WTC11 (cell line): Measurements from ENCODE around the gene BMS1.

ENCODE experiments used
- ARID4B ChIP-seq: sonication (generic); formaldehyde crosslinking; IDR thresholded peaks from 2 replicates; pipeline ENCODE4 v1.8.0; 2023; ENCODE audit warnings: missing genetic modification reagents, mild to moderate bottlenecking, borderline replicate concordance
- CREB1 ChIP-seq: sonication (generic); formaldehyde crosslinking; IDR thresholded peaks from 2 replicates; pipeline ENCODE4 v1.8.0; 2023; ENCODE audit warnings: mild to moderate bottlenecking, missing genetic modification reagents
- CTCF ChIP-seq: fragments of 200-600 bp; IDR thresholded peaks from 2 replicates; pipeline ENCODE4 v1.8.0; 2022; ENCODE audit warnings: antibody characterized with exemption
- E2F5 ChIP-seq: sonication (generic); formaldehyde crosslinking; IDR thresholded peaks from 2 replicates; pipeline ENCODE4 v1.8.1; 2022; ENCODE audit warnings: mild to moderate bottlenecking, moderate library complexity, missing genetic modification reagents
- ELF4 ChIP-seq: sonication (generic); formaldehyde crosslinking; IDR thresholded peaks from 2 replicates; pipeline ENCODE4 v1.8.1; 2022; ENCODE audit warnings: low read depth, mild to moderate bottlenecking, moderate library complexity, missing genetic modification reagents
- IRF1 ChIP-seq: sonication (generic); formaldehyde crosslinking; IDR thresholded peaks from 2 replicates; pipeline ENCODE4 v1.8.0; 2023; ENCODE audit warnings: missing genetic modification reagents
- MAX ChIP-seq: sonication (generic); formaldehyde crosslinking; IDR thresholded peaks from 2 replicates; pipeline ENCODE4 v1.8.0; 2022; ENCODE audit warnings: mild to moderate bottlenecking, missing genetic modification reagents
- MLX ChIP-seq: sonication (generic); formaldehyde crosslinking; IDR thresholded peaks from 2 replicates; pipeline ENCODE4 v1.8.1; 2023; ENCODE audit warnings: mild to moderate bottlenecking, missing genetic modification reagents, moderate library complexity
- NFYB ChIP-seq: sonication (generic); formaldehyde crosslinking; conservative IDR thresholded peaks from 2 replicates; pipeline ENCODE4 v1.8.0; 2022; ENCODE audit warnings: low read depth, missing genetic modification reagents
- PRDM15 ChIP-seq: sonication (generic); formaldehyde crosslinking; IDR thresholded peaks from 2 replicates; pipeline ENCODE4 v1.8.0; 2022; ENCODE audit warnings: missing genetic modification reagents
- TEAD1 ChIP-seq: sonication (generic); formaldehyde crosslinking; IDR thresholded peaks from 2 replicates; pipeline ENCODE4 v1.8.0; 2022; ENCODE audit warnings: mild to moderate bottlenecking, missing genetic modification reagents
- USF2 ChIP-seq: sonication (generic); formaldehyde crosslinking; IDR thresholded peaks from 2 replicates; pipeline ENCODE4 v1.8.1; 2023; ENCODE audit warnings: mild to moderate bottlenecking, missing genetic modification reagents, moderate library complexity
- ZNF263 ChIP-seq: sonication (generic); formaldehyde crosslinking; IDR thresholded peaks from 2 replicates; pipeline ENCODE4 v1.8.1; 2022; ENCODE audit warnings: low read depth, mild to moderate bottlenecking, moderate library complexity, missing genetic modification reagents
- ZNF416 ChIP-seq: fragments of 250-450 bp; sonication (Bioruptor Pico); IDR thresholded peaks from 2 replicates; pipeline ENCODE4 v1.9.0; 2021; ENCODE audit warnings: mild to moderate bottlenecking, inconsistent platforms

- TF ChIP-seq CTCF: no peak
- no peak for TF ChIP-seq IRF1
- TF ChIP-seq MAX: no peak
- no peak for TF ChIP-seq CREB1 (CRISPR knock-in tag)
- TF ChIP-seq E2F5 (CRISPR knock-in tag): no peak
- no peak for TF ChIP-seq NFYB (CRISPR knock-in tag)
- TF ChIP-seq MLX (CRISPR knock-in tag): no peak
- TF ChIP-seq ARID4B: no peak
- no peak for TF ChIP-seq ZNF263 (CRISPR knock-in tag)
- no peak for TF ChIP-seq ZNF416 (CRISPR knock-in tag)
- no peak for TF ChIP-seq USF2 (CRISPR knock-in tag)
- TF ChIP-seq ELF4: no peak
- no peak for TF ChIP-seq PRDM15 (CRISPR knock-in tag)
- TF ChIP-seq TEAD1 (CRISPR knock-in tag): no peak
Observed at GRCh38 chr10:42876476-42876875, 93.9 kb downstream of the BMS1 start.
